A204.1 (cell line): ENCODE results near the gene BHLHE40.

Experiments
- FAIRE-seq: peaks from 2 replicates; lab custom pipeline; 2012; peaks lifted over from hg19 to GRCh38; lab: Jason Lieb, UNC

Gene BHLHE40

DNA sequence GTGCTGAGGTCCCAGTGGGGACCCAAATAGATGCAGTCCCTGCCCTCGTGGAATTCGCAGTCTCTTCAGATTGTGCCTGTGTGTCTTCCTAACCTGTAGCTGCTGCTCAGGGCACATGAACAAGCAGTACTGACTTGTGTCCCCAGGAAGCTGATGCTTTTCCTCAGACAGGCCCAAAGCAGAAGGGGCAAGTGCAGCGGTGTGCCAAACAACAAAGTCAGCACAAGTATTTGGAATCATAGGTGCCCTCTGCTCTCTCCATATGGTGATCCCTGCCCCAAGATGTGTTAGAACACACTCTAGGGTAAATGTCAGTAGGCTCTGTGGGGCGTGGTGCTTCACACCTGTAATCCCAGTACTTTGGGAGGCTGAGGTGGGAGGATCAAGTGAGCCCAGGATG is 21.9 kb downstream of the BHLHE40 start:
- FAIRE-seq = no peak

DNA sequence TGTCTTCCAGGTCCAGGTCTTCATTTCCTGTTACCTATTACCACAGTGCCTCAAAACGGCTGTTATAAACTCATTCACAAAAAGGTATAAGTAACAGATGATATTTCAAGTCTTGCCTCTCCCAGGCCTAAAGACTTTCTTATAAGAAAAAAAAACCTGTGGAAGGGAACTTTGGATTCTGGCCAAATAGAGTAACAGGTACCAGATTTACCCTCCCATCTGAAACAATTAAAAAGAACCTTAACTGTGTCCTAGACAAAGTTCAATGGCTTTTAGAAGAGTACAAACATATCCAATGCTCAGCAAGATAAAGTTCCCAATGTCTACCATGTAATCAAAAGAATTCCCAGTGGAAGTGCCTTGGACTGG is 22.6 kb downstream of the BHLHE40 start:
- no peak for FAIRE-seq

GRCh38 chr3:5002174-5002870 is 23.1 kb downstream of the BHLHE40 start:
- no peak for FAIRE-seq

DNA sequence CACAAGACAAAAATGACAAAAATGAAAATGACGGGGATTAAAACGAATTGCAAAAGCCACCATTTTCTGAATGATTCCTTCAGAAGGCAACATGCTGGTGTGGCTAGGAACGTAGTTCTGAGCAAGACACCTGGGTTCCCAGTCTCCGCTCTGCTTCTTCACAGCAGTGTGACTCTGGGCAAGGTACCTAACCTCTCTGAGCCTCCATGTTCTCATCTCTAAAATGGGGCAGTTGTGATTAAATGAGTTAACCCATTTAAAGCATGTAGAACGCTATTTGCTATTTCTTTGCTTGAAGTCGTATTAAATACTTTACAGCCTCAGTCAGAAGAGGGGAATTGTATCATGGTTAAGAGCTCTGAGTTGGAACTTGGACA is 23.6 kb downstream of the BHLHE40 start:
- no peak for FAIRE-seq

DNA sequence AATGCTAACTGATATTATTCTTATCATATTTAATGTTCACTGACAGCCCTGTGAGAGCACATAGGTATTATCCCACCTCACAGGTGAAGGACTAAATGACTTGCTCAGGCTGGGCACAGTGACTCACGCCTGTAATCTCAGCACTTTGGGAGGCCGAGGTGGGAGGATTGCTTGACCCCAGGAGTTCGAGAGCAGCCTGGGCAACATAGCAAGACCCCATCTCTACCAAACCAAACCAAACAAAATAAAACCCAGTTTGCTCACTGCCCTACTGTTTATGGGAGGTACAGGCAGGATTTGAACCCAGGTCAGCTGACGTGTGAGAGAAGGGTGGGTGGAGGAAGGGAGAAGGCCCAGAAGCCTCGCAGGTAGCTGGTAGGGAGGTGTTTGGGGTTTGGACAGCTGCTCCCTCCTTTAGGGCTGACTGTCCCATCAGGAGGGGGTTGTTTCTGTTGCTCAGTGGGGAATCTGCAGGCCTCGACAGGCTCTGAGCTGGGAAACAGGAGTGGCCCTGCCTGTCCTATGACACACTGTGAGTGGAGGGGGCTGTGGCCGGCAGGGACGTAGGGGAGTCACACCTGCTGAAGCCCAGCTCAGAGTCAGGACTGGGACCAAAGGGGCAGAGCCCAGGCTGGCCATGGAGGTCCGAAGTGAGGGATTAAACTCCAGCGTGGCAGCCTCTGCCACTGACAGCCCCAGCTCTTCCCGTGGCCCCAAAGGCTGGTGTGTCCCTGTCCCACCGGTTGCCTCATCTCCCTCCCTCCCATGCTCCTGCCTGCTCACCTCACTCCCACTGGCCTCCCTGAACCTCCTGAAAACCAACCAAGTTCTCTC is 25.3 kb downstream of the BHLHE40 start:
- FAIRE-seq = no peak

DNA sequence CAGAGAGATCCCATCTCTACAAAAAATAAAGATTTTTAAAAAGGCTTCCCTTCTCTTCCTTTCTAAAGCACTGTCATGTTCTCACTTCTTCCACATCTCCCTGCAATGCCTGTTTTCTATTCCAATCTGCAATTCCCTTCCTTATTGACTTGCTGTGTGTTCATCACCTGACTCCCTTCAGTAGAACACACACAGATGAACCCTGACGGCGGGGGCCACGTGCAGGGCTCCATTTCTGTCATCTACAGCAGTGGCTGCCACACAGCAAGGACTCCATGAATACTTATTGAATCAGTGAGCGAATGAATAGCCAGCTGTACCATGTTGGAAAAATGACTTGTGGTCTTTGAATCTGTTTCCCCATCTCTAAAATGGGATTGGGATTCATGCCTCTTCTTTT is 26.1 kb downstream of the BHLHE40 start:
- FAIRE-seq = no peak

DNA sequence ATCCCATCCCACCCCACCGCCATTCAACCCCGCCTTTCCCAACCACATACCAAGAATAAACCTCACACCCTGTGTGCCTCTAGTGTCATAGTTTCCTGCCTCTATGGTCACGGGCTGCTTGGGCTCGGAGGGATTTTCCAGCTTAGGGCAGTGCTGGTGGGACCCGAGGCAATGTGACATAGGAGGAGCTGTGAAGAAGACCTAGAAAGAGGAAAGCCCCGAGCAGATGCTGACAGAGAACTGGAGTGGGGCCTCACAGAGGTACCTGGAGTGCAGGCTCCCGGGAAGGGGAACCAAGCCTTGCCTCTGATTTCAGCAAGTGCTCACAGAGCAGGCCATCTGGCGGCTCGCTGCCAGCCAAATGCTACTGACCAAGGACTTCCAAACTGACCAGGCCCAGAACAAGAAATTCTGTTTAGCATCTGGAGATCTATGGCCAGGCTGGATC is 27.5 kb downstream of the BHLHE40 start:
- no peak for FAIRE-seq

- FAIRE-seq = no peak
Measured at GRCh38 chr3:5007873-5008272, 28.6 kb downstream of the BHLHE40 start.

- no peak for FAIRE-seq
Measured at GRCh38 chr3:5009506-5010109, 30.4 kb downstream of the BHLHE40 start.

DNA sequence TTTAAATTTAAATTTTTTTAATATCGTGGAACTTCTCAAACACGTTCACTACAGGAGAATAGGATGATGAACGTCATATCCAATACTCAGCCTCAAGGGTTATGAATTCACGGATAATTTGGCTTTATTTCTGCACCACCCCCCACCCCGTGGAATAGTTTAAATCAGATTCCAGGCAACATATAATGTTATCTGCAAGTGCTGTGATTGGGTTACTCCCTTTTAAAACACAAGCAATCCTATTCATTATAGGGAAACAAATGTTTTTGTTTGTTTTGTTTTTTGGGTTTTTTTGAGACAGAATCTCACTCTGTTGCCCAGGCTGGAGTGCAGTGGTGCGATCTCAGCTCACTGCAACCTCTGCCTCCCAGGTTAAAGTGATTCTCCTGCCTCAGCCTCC is 30.9 kb downstream of the BHLHE40 start:
- no peak for FAIRE-seq

DNA sequence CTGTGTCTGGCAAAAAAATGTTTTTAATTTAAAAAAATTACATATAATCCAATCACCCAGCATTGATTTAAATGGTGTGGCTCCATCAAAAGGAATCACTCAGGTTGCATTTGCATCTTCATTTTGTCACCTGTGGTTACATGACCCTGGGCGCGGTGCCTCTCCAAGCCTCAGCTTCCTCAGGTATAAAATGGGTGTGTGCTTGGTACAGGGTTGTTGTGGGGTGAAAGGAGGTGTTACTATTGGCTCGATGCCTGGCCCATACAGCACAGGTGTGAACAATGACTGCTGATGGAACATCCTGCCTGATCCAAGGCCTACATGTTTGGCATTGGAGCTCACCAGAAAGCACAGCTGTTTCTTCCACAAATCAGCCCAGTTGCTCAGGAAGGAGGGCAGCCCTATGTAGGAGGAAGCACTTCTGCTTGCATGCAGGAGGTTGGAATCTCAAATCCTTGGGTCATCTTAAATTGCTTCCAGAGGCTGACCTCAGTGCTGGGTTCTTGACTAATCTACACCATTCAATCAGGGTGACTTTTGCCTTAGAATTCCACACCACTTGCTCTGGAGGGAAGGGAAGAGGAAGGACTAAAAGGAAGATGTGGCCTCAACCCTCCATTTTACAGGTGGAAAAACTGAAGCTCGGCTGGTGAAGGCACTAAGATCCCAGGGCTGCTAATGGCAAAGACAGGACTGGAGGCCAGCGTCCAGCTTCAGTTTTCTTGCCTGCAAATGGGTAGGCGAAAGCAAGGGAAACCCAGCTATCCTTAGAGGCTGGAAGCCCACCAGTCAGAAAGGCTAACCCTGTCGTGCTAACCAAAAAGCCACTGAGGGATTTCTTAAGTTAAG is 31.7 kb downstream of the BHLHE40 start:
- no peak for FAIRE-seq

DNA sequence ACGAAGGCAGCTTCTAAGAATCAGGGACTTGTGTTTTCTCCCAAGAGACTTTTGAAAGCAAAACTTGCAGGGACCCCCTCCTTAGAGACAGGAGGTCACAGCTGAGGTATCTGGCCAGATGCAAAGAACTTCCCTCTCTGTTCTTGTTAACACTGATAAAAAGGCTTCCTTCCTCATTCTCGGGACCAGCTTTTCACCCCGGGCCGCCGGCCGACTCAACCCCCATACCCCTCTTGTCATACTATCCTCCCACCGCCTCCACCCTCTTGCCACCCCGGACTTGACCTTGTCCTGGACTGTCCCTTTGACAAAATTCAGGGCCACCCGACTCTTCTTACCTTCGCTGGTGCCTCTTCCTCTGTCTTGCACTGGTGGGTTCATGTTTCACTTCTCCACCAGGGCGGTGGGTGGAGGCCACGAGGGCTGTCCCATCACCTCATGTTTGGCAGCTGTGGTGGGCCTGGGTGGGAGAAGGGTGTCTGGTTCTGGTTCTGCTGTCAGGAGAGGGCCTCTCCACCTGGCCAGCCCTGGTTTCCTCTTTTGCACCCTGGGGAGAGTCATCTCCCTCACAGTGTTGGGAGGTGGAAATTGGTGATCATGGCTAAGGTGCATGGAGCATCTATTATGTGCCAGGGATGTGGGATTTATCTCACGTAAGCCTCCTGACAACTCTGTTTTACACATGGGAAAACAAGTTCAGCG is 32.5 kb downstream of the BHLHE40 start:
- FAIRE-seq = no peak

- FAIRE-seq = no peak
Measured at GRCh38 chr3:5012367-5012766, 33.1 kb downstream of the BHLHE40 start.

- no peak for FAIRE-seq
Measured at GRCh38 chr3:5013021-5013906, 34.0 kb downstream of the BHLHE40 start.

DNA sequence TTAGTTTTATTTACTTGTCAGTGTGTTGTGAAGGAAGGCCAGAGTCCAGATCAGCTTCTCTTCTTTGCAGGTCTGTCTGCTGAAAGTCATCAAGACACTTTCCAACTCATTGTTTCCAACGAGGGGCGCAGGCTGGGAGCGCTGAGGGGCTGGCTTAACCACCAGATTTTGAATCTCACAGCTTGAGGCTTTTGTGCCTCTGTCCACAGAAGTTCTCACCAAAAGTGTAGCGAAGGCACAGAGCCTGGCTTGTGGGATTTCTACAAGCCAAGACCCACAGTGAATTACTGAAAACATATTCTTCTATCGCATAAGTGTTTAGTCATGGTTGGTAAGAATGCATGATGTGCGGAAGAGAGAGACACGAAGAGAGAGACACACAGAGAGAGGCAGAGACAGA is 35.2 kb downstream of the BHLHE40 start:
- no peak for FAIRE-seq

DNA sequence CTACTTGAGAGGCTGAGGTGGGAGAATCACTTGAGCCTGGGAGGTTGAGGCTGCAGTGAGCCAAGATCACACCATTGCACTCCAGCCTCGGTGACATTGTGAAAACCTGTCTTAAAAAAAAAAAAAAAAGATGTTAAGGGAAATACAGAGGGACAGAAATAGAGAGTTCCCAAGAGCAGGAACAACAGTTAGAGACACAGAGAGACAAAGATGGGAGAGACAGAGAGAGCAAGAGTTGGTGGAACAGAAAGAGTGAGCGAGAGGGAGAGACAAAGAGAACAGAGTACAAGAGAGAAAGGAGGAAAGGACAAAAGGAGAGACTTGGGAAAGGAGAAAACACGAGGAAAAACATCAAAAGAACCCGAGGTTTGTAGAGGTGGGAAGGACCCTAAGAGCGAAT is 35.8 kb downstream of the BHLHE40 start:
- FAIRE-seq = no peak

DNA sequence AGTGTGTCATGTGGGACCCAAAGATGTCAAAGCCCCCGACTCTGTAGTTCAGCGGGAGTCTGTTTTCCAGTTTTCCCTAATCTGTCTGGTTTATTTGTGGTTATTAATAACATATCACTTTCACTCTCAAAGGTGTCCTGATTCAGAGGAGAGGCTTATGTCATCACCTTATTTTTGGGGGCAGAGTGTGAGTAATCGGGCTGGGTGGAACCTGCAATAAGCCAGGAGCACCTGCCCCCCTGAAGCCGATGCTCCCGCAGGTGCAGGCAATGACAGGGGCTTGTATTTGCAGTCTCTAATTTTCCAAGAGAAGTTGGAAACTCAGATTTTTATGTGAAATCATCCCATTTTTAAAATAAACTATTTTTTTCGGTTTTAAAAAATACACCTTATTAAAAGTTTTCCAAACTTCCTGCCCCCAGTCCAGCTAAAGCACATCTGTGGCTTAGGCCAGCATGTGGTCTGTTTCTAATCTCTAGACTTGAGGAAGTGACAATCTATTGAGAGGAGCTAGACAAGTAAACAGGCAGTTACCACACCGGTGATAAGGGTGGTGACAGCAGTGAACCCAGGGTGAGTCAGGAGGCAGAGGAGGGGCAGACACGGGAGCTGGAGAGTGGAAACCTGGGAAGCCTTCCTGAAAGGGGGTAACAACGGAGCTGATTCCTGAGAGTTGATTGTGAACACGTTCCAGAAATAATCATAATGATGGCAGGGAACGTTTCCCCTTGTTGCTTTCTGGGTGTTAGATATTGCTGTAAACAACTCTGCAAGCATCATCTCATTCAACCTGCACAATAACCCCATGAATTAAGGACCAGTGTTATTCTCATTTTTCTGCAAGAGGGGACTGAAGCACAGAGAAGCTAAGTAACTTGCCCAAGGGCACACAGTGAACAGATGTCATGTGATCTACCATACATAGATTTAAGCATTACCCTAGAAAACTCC is 37.2 kb downstream of the BHLHE40 start:
- no peak for FAIRE-seq

DNA sequence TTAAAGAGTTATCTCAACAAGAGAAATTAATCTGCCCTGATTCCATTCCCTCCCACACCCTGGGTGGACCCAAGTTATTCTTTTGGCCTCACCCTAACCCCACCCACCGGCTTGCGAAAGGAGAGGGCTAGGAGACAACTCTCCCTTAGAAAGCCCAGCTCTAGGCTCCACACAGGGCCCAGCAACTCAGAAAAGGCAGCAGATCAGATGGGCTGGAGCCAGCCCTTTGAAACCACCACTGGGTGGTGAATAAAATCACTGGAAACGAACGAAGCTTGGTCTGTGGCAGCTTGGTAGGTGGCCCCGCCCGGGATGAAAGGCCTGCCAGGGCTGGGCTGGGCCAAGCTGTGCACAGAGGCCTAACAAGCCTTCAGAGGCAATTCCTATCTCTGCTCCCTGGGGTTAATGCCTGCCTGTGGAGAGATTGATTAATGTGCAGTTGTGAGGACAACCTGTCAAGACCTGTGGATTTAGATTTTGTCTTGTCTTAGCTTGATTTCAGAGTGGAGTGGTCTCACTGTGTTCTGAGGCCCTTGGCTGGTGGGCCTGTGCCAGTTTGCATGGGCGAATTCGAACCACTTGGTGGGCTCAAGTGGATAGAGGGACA is 38.8 kb downstream of the BHLHE40 start:
- FAIRE-seq = no peak
